GM18526 (cell line): ENCODE results near the gene GTF3A.
A peak's percentile ranks its signal among the peaks of the same experiment; 100 is the strongest.

Experiments used
- POLR2A ChIP-seq: IDR thresholded peaks from 3 replicates; pipeline ENCODE4 v1.6.1; 2011; ENCODE audit not compliant: insufficient read length; ENCODE audit errors: extremely low read depth

GTF3A gene

DNA sequence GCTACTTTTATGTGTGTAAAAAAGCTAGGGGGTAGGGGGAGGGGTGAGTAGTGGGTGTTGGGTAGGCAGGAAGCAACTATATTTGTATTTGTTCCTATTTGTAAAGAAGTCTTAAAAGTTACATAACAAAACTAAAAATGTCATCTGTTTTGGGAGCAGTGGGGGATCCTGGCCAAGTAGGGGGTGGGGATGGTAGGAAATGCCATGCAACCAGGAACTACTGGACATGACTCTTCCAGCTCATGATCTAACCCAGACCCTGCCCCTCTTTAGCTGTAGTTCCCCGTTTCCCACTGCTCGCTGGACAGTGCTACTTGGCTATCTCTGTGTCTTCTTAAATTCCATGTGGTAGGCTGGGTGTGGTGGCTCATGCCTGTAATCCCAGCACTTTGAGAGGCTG, 3.2 kb downstream of the GTF3A start:
- no peak for TF ChIP-seq POLR2A

- no peak for TF ChIP-seq POLR2A
Observed at GRCh38 chr13:27428160-27428559, 3.7 kb downstream of the GTF3A start.

DNA sequence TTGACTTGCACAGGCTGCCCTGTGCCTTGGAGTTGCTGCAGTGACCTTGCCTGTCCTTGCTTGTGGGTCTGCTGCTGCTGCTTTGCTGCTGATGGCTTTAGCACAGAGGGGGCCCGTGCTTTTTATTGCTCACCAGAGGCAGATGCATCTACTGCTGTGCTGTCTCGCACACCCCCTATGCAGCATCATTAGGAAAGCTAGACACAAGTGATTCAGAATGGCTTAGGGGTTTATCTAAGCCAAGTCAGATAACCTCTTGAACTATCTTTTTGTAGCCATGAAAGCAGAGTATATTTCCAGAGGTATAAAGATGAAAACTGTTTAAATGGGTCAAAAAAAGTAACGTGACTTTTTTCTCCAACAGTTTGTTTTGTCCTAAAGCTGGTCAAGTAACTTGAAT, 7.8 kb downstream of the GTF3A start:
- TF ChIP-seq POLR2A: no peak

DNA sequence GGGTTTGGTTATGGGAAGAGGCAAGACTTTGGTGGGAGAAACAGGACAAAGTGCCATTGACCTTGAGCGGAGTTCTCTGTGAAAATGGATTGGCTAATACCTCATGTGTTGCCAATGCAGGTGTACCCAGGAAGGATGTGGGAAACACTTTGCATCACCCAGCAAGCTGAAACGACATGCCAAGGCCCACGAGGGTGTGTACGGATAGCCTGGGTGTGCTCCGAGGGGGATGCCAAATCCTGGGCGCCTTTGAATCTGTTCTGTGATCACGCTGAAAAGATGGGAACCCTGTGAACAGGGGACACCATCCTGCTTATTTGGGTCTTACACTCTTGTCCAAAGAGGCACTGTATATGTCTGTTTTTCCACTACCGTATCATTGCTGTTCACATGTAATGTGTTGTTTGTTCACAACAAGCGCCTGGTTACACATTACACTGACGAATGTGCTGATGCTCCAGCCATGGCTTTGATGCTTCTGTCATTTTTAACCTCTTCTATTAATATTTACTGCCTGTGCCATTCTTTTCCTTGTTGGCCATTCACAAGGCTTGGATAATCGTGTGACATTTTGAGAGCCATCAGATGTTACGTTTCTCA, 8.3 kb downstream of the GTF3A start:
- TF ChIP-seq POLR2A: no peak

DNA sequence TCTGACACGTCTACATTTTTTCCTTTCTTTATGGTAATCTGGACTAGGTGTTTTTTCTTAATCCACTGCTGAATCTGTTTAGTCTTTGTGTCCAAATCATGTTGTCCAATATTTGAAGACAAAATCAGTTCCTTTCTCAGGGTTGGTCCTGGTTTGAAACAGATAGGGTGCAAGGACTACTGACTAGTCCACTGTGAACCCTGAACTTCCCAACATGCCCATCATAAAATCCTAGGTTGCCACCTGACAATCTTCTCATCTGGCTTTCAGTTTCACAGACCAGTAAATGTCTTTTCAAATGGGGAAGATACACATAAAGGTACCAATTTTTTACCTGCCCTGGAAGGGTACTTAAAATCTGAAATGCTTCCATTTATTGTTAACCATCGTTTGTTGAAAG, 12.7 kb downstream of the GTF3A start:
- TF ChIP-seq POLR2A: no peak

- TF ChIP-seq POLR2A: no peak
Observed at GRCh38 chr13:27440408-27440807, 16.0 kb downstream of the GTF3A start.

- no peak for TF ChIP-seq POLR2A
Observed at GRCh38 chr13:27442071-27442647, 17.7 kb downstream of the GTF3A start.

DNA sequence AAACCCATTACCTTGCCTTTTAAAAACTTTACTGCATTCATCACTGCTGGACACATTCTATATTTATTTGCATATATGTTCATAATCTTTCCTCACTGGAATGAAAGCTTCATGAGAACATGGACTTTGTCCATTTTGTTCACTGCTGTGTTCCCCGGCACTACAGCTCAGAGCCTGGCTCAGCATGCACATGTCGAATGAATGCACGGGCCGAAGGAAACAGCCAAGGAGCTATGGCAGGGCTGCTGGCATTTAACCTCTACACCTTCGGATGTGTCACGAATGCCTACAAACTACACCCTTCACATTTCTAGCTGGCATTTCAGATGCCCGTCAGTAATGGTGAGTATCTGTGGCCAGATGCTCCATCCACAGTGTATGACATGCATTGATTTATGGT, 18.4 kb downstream of the GTF3A start:
- no peak for TF ChIP-seq POLR2A

DNA sequence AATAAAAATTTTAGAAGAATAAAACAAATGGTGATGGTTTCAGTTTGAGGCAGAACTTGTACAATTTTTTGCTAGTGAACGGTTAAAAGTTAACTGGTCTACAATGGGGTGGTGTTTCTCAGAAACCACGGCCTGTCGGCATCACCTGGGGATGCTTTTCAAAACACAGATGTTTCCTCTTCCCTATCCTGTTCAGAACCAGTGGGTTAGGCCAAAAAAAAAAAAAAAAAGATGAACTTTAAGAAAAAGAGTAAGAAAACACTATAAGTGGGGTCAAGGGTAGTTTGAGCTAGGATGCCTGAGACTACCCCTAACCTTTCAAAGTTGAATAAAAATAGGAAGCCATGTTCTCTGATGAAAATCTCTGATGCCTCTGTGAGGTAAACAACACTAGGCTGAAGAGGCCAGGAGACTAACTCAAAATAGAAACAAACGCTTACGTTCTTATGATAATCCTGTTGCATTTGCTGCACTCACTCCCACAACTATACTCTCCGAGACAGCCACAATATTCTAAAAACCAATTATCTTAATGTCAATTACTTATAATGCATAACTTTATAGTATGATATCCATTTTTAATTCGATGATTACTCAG, 22.7 kb downstream of the GTF3A start:
- no peak for TF ChIP-seq POLR2A

DNA sequence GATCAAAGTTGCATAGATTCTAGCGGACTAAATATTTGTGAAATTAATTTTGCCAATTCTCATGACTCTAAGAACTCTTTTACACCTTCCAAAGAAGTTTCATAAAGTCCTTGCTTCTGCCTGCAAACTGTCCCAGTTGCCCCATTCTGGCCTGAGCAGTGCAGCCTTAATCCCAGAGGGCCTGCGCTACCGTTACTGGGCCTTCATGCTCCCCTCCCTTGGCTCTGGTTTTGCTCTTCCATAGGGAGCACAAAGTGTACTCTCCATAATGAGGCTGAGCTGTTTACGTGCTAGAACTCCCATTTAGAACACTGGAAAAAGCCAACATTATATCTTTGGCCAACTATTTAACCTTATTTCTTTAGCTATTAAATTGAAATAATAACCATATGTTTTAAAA, 23.9 kb downstream of the GTF3A start:
- TF ChIP-seq POLR2A: no peak

- TF ChIP-seq POLR2A: no peak
Observed at GRCh38 chr13:27449081-27449603, 24.7 kb downstream of the GTF3A start.

DNA sequence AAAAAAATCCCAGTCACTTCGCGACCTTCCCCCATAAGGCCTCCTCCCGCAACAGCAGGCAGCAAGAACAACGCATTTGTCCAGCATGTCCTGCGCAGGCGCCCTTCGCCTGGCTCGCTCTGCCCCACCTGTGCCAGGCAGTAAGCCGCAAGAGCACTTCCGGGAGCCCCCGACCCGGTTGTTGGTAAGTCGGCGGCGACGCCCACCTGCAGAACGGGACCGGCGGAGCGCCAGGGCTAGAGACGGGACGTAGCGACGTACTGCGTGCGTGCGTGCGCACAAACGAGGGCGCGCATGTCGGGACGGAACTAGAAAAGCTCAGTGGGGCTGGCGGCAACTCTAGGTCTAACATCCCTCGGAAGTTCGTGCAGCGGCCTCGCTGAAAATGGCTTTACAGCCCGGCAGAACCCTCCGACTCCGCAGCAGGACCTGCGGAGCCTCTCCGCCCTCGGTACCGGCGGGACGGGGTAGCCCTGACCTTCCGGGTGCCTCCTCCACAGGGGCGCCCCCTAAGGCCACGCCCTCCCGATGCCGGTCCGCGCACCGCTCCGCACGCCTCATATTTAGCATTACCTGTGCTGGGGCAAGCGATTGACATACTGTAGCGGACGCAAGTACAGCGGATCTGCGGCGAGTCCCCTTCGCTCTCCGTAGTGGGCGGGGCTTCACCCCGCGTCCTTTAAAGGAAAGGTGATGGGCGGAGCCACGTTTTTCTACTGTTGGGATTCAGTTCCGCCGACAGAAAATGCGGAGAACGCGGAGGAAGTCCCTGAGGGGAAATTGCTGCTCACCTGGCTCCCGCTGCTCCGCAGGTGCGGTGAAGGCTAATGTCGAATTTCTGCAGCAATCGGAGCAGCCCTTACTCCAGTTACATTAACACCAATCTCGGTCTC, 25.8 kb downstream of the GTF3A start, which contains the start of gene MTIF3:
MTIF3 (minus strand) TSS at position 629 of the 893 bp plus-strand sequence. CDS start 10,116 bp downstream, outside the sequence.
- peak; percentile 94 for TF ChIP-seq POLR2A

DNA sequence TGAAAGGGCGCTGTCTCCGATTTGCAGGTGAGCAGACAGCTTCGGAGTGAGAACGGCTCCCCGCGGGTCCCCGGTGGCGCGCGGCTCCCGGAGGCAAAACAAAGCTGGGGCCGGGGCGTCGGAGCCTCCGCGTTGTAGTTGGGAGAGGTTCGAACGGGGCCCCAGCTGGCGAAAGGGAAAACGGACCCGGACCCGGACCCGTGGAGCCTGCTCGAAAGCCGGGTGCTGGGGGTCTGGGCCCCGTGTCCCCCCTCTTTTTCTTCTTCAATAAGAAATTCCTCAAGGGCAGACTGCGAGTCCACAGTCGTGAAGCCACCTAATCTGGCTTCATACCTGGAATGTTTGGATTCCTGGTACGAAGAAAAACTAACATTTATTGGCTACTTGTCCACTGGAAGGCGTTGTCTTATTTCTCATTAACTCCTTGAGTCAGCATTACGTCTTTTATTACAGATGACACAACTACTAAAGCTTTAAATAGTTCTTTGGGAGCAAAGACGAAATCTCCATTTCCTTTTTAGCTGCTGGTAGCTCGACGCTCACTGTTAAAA, 26.6 kb downstream of the GTF3A start:
- no peak for TF ChIP-seq POLR2A

DNA sequence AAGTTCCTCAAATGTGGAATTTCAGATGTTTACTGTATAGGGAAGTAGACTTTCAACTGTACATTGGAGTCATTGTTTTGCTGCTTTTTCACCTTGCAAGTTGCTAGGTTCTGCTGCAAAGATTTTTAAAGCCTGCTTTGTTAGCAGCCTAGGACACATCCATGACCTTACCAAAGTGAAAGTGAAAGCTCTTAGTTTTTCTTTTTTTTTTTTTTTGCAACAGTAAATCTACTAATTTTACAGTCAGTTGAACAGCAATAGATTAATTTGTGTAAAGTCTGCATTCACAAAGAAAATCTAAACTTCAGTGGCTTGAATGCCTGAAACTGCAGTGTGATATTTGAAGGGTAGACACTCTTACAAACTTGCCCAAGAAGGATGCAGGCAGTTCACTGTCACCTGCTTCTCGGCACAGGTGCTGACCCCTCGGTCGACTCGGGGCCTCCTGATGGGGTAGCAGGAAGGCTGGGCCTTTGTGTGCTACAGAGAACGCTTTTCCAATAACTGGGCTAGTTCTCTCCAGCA, 31.0 kb downstream of the GTF3A start:
- no peak for TF ChIP-seq POLR2A
